ENCODE data around the gene MCTP1.

Gene MCTP1

GRCh38 chr5:94742852-94743251 is 542.0 kb downstream of the MCTP1 start:
- in situ Hi-C loops (cut with MboI; ENCODE audit: low sequenced_read_pairs): no loop called here

GRCh38 chr5:94740286-94740685 is 544.6 kb downstream of the MCTP1 start:
- in situ Hi-C loops (cut with MboI; ENCODE audit: low sequenced_read_pairs): no loop called here

GRCh38 chr5:94736498-94736897 is 548.4 kb downstream of the MCTP1 start:
- in situ Hi-C loops (cut with MboI; ENCODE audit: low sequenced_read_pairs): no loop called here

GRCh38 chr5:94731471-94731870 is 553.4 kb downstream of the MCTP1 start:
- in situ Hi-C loops (cut with MboI; ENCODE audit: low sequenced_read_pairs): no loop called here

GRCh38 chr5:94725142-94725541 is 559.8 kb downstream of the MCTP1 start:
- in situ Hi-C loops (cut with MboI; ENCODE audit: low sequenced_read_pairs): no loop called here

GRCh38 chr5:94715768-94716167 is 569.1 kb downstream of the MCTP1 start:
- in situ Hi-C loops (cut with MboI; ENCODE audit: low sequenced_read_pairs): no loop called here

- in situ Hi-C loops (cut with MboI; ENCODE audit: low sequenced_read_pairs): no loop called here
Measured at GRCh38 chr5:94711785-94712184, 573.1 kb downstream of the MCTP1 start.

- in situ Hi-C loops (cut with MboI; ENCODE audit: low sequenced_read_pairs): no loop called here
Measured at GRCh38 chr5:94709277-94709676, 575.6 kb downstream of the MCTP1 start.

GRCh38 chr5:94707359-94707758 is 577.5 kb downstream of the MCTP1 start:
- in situ Hi-C loops (cut with MboI; ENCODE audit: low sequenced_read_pairs): no loop called here

GRCh38 chr5:94705427-94705826 is 579.5 kb downstream of the MCTP1 start:
- in situ Hi-C loops (cut with MboI; ENCODE audit: low sequenced_read_pairs): no loop called here

- in situ Hi-C loops (cut with MboI; ENCODE audit: low sequenced_read_pairs): no loop called here
Measured at GRCh38 chr5:94702729-94703128, 582.2 kb downstream of the MCTP1 start.

GRCh38 chr5:94700592-94700991 is 584.3 kb downstream of the MCTP1 start:
- in situ Hi-C loops (cut with MboI; ENCODE audit: low sequenced_read_pairs): no loop called here

GRCh38 chr5:94699562-94699961 is 585.3 kb downstream of the MCTP1 start:
- in situ Hi-C loops (cut with MboI; ENCODE audit: low sequenced_read_pairs): no loop called here

- in situ Hi-C loops (cut with MboI; ENCODE audit: low sequenced_read_pairs): no loop called here
Measured at GRCh38 chr5:94698197-94698596, 586.7 kb downstream of the MCTP1 start.

- in situ Hi-C loops (cut with MboI; ENCODE audit: low sequenced_read_pairs): no loop called here
Measured at GRCh38 chr5:94694671-94695070, 590.2 kb downstream of the MCTP1 start.

- in situ Hi-C loops (cut with MboI; ENCODE audit: low sequenced_read_pairs): no loop called here
Measured at GRCh38 chr5:94693845-94694370, 591.0 kb downstream of the MCTP1 start.

GRCh38 chr5:94693043-94693822 is 591.7 kb downstream of the MCTP1 start:
- in situ Hi-C loops (cut with MboI; ENCODE audit: low sequenced_read_pairs): no loop called here

GRCh38 chr5:94692581-94692980 is 592.3 kb downstream of the MCTP1 start:
- in situ Hi-C loops (cut with MboI; ENCODE audit: low sequenced_read_pairs): no loop called here

GRCh38 chr5:94691949-94692348 is 592.9 kb downstream of the MCTP1 start:
- in situ Hi-C loops (cut with MboI; ENCODE audit: low sequenced_read_pairs): no loop called here

GRCh38 chr5:94691291-94691690 is 593.6 kb downstream of the MCTP1 start:
- in situ Hi-C loops (cut with MboI; ENCODE audit: low sequenced_read_pairs): no loop called here

GRCh38 chr5:94690778-94691177 is 594.1 kb downstream of the MCTP1 start:
- in situ Hi-C loops (cut with MboI; ENCODE audit: low sequenced_read_pairs): no loop called here

GRCh38 chr5:94689908-94690307 is 595.0 kb downstream of the MCTP1 start:
- in situ Hi-C loops (cut with MboI; ENCODE audit: low sequenced_read_pairs): no loop called here

Measured in HL-60/S4 (cell line).